ENCODE measurements around the gene ATP6AP1. TPM values are rescaled to one million over a fixed set of nuclear protein-coding genes. Genes with fewer than 3 reads are reported as not detected.

Gene ATP6AP1
- total RNA-seq, 1 experiment from 2014 or later: 221 TPM

- no peak for ATAC-seq
- intact Hi-C loops (cut with micrococcal nuclease; ENCODE audit: unreplicated experiment): no loop called here
- BruUV-seq (replicated peaks): no TSS peak
These were observed 20.0 kb downstream of the ATP6AP1 start for GRCh38 chrX:154448484-154448883.

GRCh38 chrX:154449618-154450017 lies 21.1 kb downstream of the ATP6AP1 start:
- BruUV-seq (replicated peaks): no TSS peak
- TF ChIP-seq, protein P1, sequence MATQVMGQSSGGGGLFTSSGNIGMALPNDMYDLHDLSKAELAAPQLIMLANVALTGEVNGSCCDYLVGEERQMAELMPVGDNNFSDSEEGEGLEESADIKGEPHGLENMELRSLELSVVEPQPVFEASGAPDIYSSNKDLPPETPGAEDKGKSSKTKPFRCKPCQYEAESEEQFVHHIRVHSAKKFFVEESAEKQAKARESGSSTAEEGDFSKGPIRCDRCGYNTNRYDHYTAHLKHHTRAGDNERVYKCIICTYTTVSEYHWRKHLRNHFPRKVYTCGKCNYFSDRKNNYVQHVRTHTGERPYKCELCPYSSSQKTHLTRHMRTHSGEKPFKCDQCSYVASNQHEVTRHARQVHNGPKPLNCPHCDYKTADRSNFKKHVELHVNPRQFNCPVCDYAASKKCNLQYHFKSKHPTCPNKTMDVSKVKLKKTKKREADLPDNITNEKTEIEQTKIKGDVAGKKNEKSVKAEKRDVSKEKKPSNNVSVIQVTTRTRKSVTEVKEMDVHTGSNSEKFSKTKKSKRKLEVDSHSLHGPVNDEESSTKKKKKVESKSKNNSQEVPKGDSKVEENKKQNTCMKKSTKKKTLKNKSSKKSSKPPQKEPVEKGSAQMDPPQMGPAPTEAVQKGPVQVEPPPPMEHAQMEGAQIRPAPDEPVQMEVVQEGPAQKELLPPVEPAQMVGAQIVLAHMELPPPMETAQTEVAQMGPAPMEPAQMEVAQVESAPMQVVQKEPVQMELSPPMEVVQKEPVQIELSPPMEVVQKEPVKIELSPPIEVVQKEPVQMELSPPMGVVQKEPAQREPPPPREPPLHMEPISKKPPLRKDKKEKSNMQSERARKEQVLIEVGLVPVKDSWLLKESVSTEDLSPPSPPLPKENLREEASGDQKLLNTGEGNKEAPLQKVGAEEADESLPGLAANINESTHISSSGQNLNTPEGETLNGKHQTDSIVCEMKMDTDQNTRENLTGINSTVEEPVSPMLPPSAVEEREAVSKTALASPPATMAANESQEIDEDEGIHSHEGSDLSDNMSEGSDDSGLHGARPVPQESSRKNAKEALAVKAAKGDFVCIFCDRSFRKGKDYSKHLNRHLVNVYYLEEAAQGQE (IDR thresholded peaks at IDR 0.05; ENCODE audit: insufficient read depth in 1 of 2, low read depth in 2 of 2, low read length in 1 of 2): no peak
- no peak for TF ChIP-seq TCF7L2 (IDR thresholded peaks at IDR 0.05; ENCODE audit: low read depth, low read length)
- no peak for TF ChIP-seq SIN3A (IDR thresholded peaks at IDR 0.05; ENCODE audit: borderline replicate concordance, insufficient read depth, low read depth, low read length)
- TF ChIP-seq POLR2AphosphoS5 (IDR thresholded peaks at IDR 0.05; ENCODE audit: low read depth, low read length): no peak
- TF ChIP-seq CTCF (IDR thresholded peaks at IDR 0.05): no peak
- CTCF ChIA-PET: no interaction called here
- no peak for ATAC-seq
- Histone ChIP-seq H3K4me3 (ENCODE audit: low read depth in 2 of 2, low read length in 2 of 2) (no peak overlapping the region), H3K27me3 (ENCODE audit: control insufficient read depth, insufficient read depth, low read length) (no peaks in the 10 kb centered on the region), H3K4me1 (ENCODE audit: control insufficient read depth, insufficient read depth, low read length) (peaks cover 11% of the 10 kb centered on the region), H3K36me3 (ENCODE audit: control insufficient read depth, insufficient read depth, low read length) (peaks cover 2% of the 10 kb centered on the region; the same call in 1 of the 2 replicates), H3K27ac (ENCODE audit: low read length) (no peak overlapping the region), H3K9me3 (ENCODE audit: control insufficient read depth, insufficient read depth, low read depth, low read length) (no peaks in the 10 kb centered on the region)
- POLR2A ChIA-PET: no interaction called here
- in situ Hi-C loops (cut with HindIII; ENCODE audit: low pct_unique_long_range_greater_than_20kb, low sequenced_read_pairs) (no loop called here), intact Hi-C loops (cut with micrococcal nuclease; ENCODE audit: unreplicated experiment) (no loop called here)
- no peak for DNase-seq (ENCODE audit: low read depth, low spot score)

More at GRCh38 chrX:154448484-154448883, 20.0 kb downstream of the ATP6AP1 start:
- TF ChIP-seq TCF7L2 (IDR thresholded peaks at IDR 0.05; ENCODE audit: low read depth, low read length) (no peak), POLR2AphosphoS5 (IDR thresholded peaks at IDR 0.05; ENCODE audit: low read depth, low read length) (no peak), SIN3A (IDR thresholded peaks at IDR 0.05; ENCODE audit: borderline replicate concordance, insufficient read depth, low read depth, low read length) (no peak), CTCF (IDR thresholded peaks at IDR 0.05) (no peak)
- TF ChIP-seq, protein P1 (IDR thresholded peaks at IDR 0.05; ENCODE audit: insufficient read depth in 1 of 2, low read depth in 2 of 2, low read length in 1 of 2): no peak
- ChIA-PET CTCF (no interaction called here), POLR2A (interaction anchor here (0.6 kb wide), 1 partner anchor 26 kb away, joined by 7 read pairs; no protein-coding TSS in a partner anchor)
- Histone ChIP-seq H3K9me3 (ENCODE audit: control insufficient read depth, insufficient read depth, low read depth, low read length) (no peaks in the 10 kb centered on the region), H3K36me3 (ENCODE audit: control insufficient read depth, insufficient read depth, low read length) (peaks cover 2% of the 10 kb centered on the region; the same call in 1 of the 2 replicates), H3K4me3 (ENCODE audit: low read depth in 2 of 2, low read length in 2 of 2) (no peak overlapping the region), H3K27me3 (ENCODE audit: control insufficient read depth, insufficient read depth, low read length) (no peaks in the 10 kb centered on the region), H3K4me1 (ENCODE audit: control insufficient read depth, insufficient read depth, low read length) (peaks cover 12% of the 10 kb centered on the region), H3K27ac (ENCODE audit: low read length) (no peak overlapping the region)
- in situ Hi-C loops (cut with HindIII; ENCODE audit: low pct_unique_long_range_greater_than_20kb, low sequenced_read_pairs): no loop called here
- DNase-seq (ENCODE audit: low read depth, low spot score): no peak
